ENCODE data around the gene GPRC5C. TPM values are rescaled to one million over a fixed set of nuclear protein-coding genes. Genes with fewer than 3 reads are reported as not detected.
"Not testable (repeated sequence)": the region's sequence is repeated elsewhere in the genome, so short reads cannot be mapped to it uniquely, and the experiment has no call there.

Gene GPRC5C
- total RNA-seq, 1 donor from 2014 or later: 93.3 TPM

GRCh38 chr17:74396567-74396966, 35.3 kb upstream of the GPRC5C start:
- TF ChIP-seq, protein P1, sequence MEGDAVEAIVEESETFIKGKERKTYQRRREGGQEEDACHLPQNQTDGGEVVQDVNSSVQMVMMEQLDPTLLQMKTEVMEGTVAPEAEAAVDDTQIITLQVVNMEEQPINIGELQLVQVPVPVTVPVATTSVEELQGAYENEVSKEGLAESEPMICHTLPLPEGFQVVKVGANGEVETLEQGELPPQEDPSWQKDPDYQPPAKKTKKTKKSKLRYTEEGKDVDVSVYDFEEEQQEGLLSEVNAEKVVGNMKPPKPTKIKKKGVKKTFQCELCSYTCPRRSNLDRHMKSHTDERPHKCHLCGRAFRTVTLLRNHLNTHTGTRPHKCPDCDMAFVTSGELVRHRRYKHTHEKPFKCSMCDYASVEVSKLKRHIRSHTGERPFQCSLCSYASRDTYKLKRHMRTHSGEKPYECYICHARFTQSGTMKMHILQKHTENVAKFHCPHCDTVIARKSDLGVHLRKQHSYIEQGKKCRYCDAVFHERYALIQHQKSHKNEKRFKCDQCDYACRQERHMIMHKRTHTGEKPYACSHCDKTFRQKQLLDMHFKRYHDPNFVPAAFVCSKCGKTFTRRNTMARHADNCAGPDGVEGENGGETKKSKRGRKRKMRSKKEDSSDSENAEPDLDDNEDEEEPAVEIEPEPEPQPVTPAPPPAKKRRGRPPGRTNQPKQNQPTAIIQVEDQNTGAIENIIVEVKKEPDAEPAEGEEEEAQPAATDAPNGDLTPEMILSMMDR (IDR thresholded peaks at IDR 0.05; ENCODE audit: partially characterized antibody, unreplicated experiment): no peak
- Mint-ChIP-seq H3K36me3 (ENCODE audit: unreplicated experiment) (no peaks in the 10 kb centered on the region), H3K27me3 (ENCODE audit: unreplicated experiment) (peaks cover 4% of the 10 kb centered on the region), H3K9me3 (ENCODE audit: unreplicated experiment) (peaks cover 3% of the 10 kb centered on the region), H3K4me1 (ENCODE audit: low read depth, unreplicated experiment) (peaks cover 34% of the 10 kb centered on the region), H3K4me3 (ENCODE audit: unreplicated experiment) (no peak overlapping the region), H3K27ac (ENCODE audit: unreplicated experiment) (no peak overlapping the region)
- no peak for DNase-seq

- TF ChIP-seq, protein P1 (IDR thresholded peaks at IDR 0.05; ENCODE audit: partially characterized antibody, unreplicated experiment): no peak
- Mint-ChIP-seq H3K4me1 (ENCODE audit: low read depth, unreplicated experiment) (peaks cover 21% of the 10 kb centered on the region), H3K36me3 (ENCODE audit: unreplicated experiment) (no peaks in the 10 kb centered on the region), H3K27ac (ENCODE audit: unreplicated experiment) (no peak overlapping the region), H3K4me3 (ENCODE audit: unreplicated experiment) (no peak overlapping the region), H3K27me3 (ENCODE audit: unreplicated experiment) (peaks cover 8% of the 10 kb centered on the region), H3K9me3 (ENCODE audit: unreplicated experiment) (peaks cover 3% of the 10 kb centered on the region)
- DNase-seq: no peak
Observed at GRCh38 chr17:74402048-74402447, 29.8 kb upstream of the GPRC5C start.

DNA sequence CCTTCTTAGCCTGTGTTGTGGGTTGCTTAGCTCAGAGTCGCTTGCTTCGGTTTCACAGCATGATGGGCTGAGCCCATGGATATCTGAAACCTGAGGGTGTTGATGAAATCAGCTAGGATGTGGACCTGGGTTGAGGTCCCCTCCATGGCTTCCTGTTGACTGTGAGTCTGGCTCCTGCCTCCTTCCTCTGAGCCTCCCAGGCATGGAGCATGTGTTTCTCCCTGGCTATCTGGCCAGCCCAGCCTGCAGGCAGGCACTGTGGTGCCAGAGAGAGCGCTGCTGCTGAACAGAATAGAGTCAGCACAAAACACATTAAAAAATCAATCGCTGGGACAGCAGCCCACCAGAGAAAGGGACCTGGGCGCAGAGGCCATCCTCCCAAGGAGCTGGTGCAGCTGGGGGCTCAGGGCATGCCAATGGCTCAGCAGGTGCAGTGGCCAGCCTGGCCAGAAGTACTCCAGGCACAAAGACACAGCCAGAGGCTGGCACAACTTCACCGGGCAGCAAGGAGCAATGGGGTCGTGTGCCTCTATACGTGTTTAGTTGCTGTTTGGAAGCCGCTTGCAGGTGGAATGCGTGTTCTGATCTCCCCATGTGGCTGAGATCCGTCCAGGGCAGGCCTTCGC, 28.3 kb upstream of the GPRC5C start:
- TF ChIP-seq, protein P1 (IDR thresholded peaks at IDR 0.05; ENCODE audit: partially characterized antibody, unreplicated experiment): no peak
- Mint-ChIP-seq H3K36me3 (ENCODE audit: unreplicated experiment) (no peaks in the 10 kb centered on the region), H3K4me1 (ENCODE audit: low read depth, unreplicated experiment) (peaks cover 21% of the 10 kb centered on the region), H3K9me3 (ENCODE audit: unreplicated experiment) (peaks cover 3% of the 10 kb centered on the region), H3K27ac (ENCODE audit: unreplicated experiment) (peak overlapping the region; percentile 82), H3K27me3 (ENCODE audit: unreplicated experiment) (peaks cover 8% of the 10 kb centered on the region), H3K4me3 (ENCODE audit: unreplicated experiment) (no peak overlapping the region)
- DNase-seq: peak; percentile 53

DNA sequence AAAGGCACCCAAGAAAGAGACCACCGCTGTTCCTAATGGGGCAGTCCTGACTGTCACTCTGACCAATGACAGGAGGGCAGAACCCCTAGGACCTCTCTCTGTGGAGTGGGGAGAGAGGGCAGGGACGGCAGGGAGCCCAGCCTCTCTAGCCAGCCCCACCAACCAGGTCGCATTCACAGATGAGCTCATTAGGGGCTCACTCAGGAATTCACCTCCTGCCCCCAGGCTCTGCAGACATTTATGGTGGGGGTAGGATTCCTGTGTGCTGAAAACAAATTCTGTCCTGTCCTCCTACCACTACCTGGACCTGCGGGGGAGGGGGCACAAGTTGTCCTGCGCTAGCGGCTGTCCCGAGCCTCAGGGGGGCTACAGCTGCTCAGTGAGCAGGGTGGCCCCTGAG, 27.7 kb upstream of the GPRC5C start:
- Mint-ChIP-seq H3K36me3 (ENCODE audit: unreplicated experiment) (no peaks in the 10 kb centered on the region), H3K4me1 (ENCODE audit: low read depth, unreplicated experiment) (peaks cover 19% of the 10 kb centered on the region), H3K4me3 (ENCODE audit: unreplicated experiment) (no peak overlapping the region), H3K27ac (ENCODE audit: unreplicated experiment) (no peak overlapping the region), H3K27me3 (ENCODE audit: unreplicated experiment) (peaks cover 8% of the 10 kb centered on the region), H3K9me3 (ENCODE audit: unreplicated experiment) (peaks cover 2% of the 10 kb centered on the region)
- DNase-seq: no peak
- TF ChIP-seq, protein P1 (IDR thresholded peaks at IDR 0.05; ENCODE audit: partially characterized antibody, unreplicated experiment): no peak

DNA sequence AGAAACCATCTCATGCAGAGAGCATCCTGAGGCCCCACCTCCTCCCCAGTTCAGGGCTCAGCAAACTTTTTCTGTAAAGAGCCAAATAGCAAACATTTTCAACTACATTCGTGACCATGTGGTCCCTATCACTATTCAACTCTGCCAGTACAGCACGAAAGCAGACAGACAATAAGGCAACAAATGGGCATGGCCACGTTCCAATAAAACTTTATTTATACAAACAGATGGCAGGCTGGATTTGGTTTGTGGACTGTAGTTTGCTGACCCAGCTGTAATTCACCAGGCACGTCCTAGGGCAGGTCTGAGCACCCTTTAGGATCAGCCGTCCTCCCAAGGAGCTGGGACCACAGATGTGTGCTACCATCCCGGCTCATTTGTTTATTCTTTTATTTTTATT, 27.1 kb upstream of the GPRC5C start:
- Mint-ChIP-seq H3K4me1 (ENCODE audit: low read depth, unreplicated experiment) (peaks cover 13% of the 10 kb centered on the region), H3K9me3 (ENCODE audit: unreplicated experiment) (peaks cover 1% of the 10 kb centered on the region), H3K4me3 (ENCODE audit: unreplicated experiment) (peak overlapping the region; percentile 67), H3K36me3 (ENCODE audit: unreplicated experiment) (no peaks in the 10 kb centered on the region), H3K27me3 (ENCODE audit: unreplicated experiment) (peaks cover 8% of the 10 kb centered on the region), H3K27ac (ENCODE audit: unreplicated experiment) (peak overlapping the region; percentile 85)
- DNase-seq: no peak
- TF ChIP-seq, protein P1 (IDR thresholded peaks at IDR 0.05; ENCODE audit: partially characterized antibody, unreplicated experiment): no peak

DNA sequence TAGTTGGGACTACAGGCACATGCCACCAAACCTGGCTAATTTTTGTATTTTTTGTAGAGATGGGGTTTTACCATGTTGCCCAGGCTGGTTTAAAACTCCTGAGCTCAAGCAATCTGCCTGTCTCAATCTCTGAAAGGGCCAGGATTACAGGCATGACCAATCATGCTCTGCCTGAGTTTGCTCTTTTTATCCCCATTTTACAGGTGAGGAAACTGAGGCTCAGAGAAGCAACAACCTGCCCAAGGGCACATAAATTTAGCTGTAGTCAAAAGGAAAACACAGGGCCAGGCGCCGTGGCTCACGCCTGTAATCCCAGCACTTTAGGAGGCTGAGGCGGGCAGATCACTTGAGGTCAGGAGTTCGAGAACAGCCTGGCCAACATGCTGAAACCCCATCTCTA, 26.6 kb upstream of the GPRC5C start:
- not testable (repeated sequence) for H3K4me3 Mint-ChIP-seq (ENCODE audit: unreplicated experiment); H3K27me3 Mint-ChIP-seq (ENCODE audit: unreplicated experiment); DNase-seq; H3K36me3 Mint-ChIP-seq (ENCODE audit: unreplicated experiment); H3K9me3 Mint-ChIP-seq (ENCODE audit: unreplicated experiment); H3K27ac Mint-ChIP-seq (ENCODE audit: unreplicated experiment)
- H3K4me1 Mint-ChIP-seq (ENCODE audit: low read depth, unreplicated experiment): peaks cover 12% of the 10 kb centered on the region

All from glutamatergic neuron (in vitro differentiated cells).